GM12872 (cell line): ENCODE results near the gene CGNL1.

ENCODE experiments used
- CTCF ChIP-seq: IDR thresholded peaks from 3 replicates; pipeline ENCODE4 v1.5.1; 2011; ENCODE audit warnings: low read depth, mild to moderate bottlenecking, low read length, moderate library complexity; ENCODE audit not compliant: insufficient read depth

CGNL1 gene

GRCh38 chr15:57496594-57496945 is 120.3 kb downstream of the CGNL1 start:
- no peak for TF ChIP-seq CTCF

GRCh38 chr15:57496946-57497869 is 120.9 kb downstream of the CGNL1 start:
- TF ChIP-seq CTCF, result no peak

GRCh38 chr15:57500256-57500655 is 124.0 kb downstream of the CGNL1 start:
- TF ChIP-seq CTCF, result no peak

GRCh38 chr15:57500979-57501576 is 124.8 kb downstream of the CGNL1 start:
- TF ChIP-seq CTCF, result no peak

- no peak for TF ChIP-seq CTCF
Observed at GRCh38 chr15:57502116-57502515, 125.8 kb downstream of the CGNL1 start.

GRCh38 chr15:57503051-57503702 is 126.9 kb downstream of the CGNL1 start:
- peak; percentile 56 for TF ChIP-seq CTCF

GRCh38 chr15:57503911-57504598 is 127.8 kb downstream of the CGNL1 start:
- TF ChIP-seq CTCF, result no peak
